Activated T-cell treated with anti-CD3 and anti-CD28 coated beads for 24 hours (primary cell): ENCODE data around the gene MRC2.
A peak's percentile ranks its signal among the peaks of the same experiment; 100 is the strongest.

Experiments used
- DNase-seq: peaks from one replicate; pipeline ENCODE4 v3.0.0-alpha.2; 2020; ENCODE audit warnings: low read depth

The MRC2 gene

GRCh38 chr17:62701706-62702085, 74.2 kb downstream of the MRC2 start:
- no peak for DNase-seq

- DNase-seq = no peak
These were observed 75.3 kb downstream of the MRC2 start for GRCh38 chr17:62702746-62703260.

- DNase-seq = no peak
These were observed 75.8 kb downstream of the MRC2 start for GRCh38 chr17:62703261-62703775.

GRCh38 chr17:62703776-62704380, 76.4 kb downstream of the MRC2 start:
- peak; percentile 59 for DNase-seq

- DNase-seq = no peak
These were observed 77.0 kb downstream of the MRC2 start for GRCh38 chr17:62704381-62704971.

- DNase-seq = no peak
These were observed 77.8 kb downstream of the MRC2 start for GRCh38 chr17:62705156-62705777.

GRCh38 chr17:62705778-62706597, 78.5 kb downstream of the MRC2 start:
- no peak for DNase-seq

GRCh38 chr17:62706598-62707424, 79.3 kb downstream of the MRC2 start:
- no peak for DNase-seq

- DNase-seq = no peak
These were observed 79.9 kb downstream of the MRC2 start for GRCh38 chr17:62707425-62707739.

- DNase-seq = no peak
These were observed 81.1 kb downstream of the MRC2 start for GRCh38 chr17:62708587-62708986.

- no peak for DNase-seq
These were observed 84.7 kb downstream of the MRC2 start for GRCh38 chr17:62712171-62712581.

GRCh38 chr17:62713086-62713881, 85.8 kb downstream of the MRC2 start:
- no peak for DNase-seq

- DNase-seq = no peak
These were observed 86.7 kb downstream of the MRC2 start for GRCh38 chr17:62714016-62714777.

- DNase-seq = no peak
These were observed 88.5 kb downstream of the MRC2 start for GRCh38 chr17:62715882-62716390.

- DNase-seq = no peak
These were observed 89.5 kb downstream of the MRC2 start for GRCh38 chr17:62716834-62717588.

- DNase-seq = no peak
These were observed 90.1 kb downstream of the MRC2 start for GRCh38 chr17:62717589-62717855.

GRCh38 chr17:62717889-62718288, 90.4 kb downstream of the MRC2 start:
- DNase-seq = no peak

- peak; percentile 31 for DNase-seq
These were observed 91.0 kb downstream of the MRC2 start for GRCh38 chr17:62718429-62718828.

- DNase-seq = no peak
These were observed 92.1 kb downstream of the MRC2 start for GRCh38 chr17:62719586-62719985.
